COR-L47 (cell line): ENCODE measurements around the gene PRKCA.

ENCODE experiments used
- DNase-seq: peaks from one replicate; lab custom pipeline; 2025; lab: John Stamatoyannopoulos, UW

Gene PRKCA

GRCh38 chr17:66518677-66519076 is 216.3 kb downstream of the PRKCA start:
- DNase-seq, result peak; percentile 52

GRCh38 chr17:66519154-66519553 is 216.7 kb downstream of the PRKCA start:
- DNase-seq, result no peak

- no peak for DNase-seq
These were observed 218.6 kb downstream of the PRKCA start for GRCh38 chr17:66520999-66521398.

GRCh38 chr17:66522591-66523272 is 220.3 kb downstream of the PRKCA start:
- no peak for DNase-seq

- peak; percentile 5 for DNase-seq
These were observed 221.2 kb downstream of the PRKCA start for GRCh38 chr17:66523378-66524200.

- no peak for DNase-seq
These were observed 222.5 kb downstream of the PRKCA start for GRCh38 chr17:66524877-66525276.

GRCh38 chr17:66525338-66525737 is 222.9 kb downstream of the PRKCA start:
- DNase-seq, result no peak

GRCh38 chr17:66526827-66527226 is 224.4 kb downstream of the PRKCA start:
- no peak for DNase-seq

GRCh38 chr17:66527335-66527734 is 224.9 kb downstream of the PRKCA start:
- no peak for DNase-seq

GRCh38 chr17:66531851-66532295 is 229.5 kb downstream of the PRKCA start:
- no peak for DNase-seq

- no peak for DNase-seq
These were observed 231.2 kb downstream of the PRKCA start for GRCh38 chr17:66533572-66533971.

GRCh38 chr17:66533986-66534385 is 231.6 kb downstream of the PRKCA start:
- DNase-seq, result no peak

- DNase-seq, result no peak
These were observed 233.2 kb downstream of the PRKCA start for GRCh38 chr17:66535611-66536010.

GRCh38 chr17:66537502-66537901 is 235.1 kb downstream of the PRKCA start:
- DNase-seq, result no peak

- no peak for DNase-seq
These were observed 236.4 kb downstream of the PRKCA start for GRCh38 chr17:66538776-66539175.

- no peak for DNase-seq
These were observed 237.8 kb downstream of the PRKCA start for GRCh38 chr17:66540131-66540781.

GRCh38 chr17:66541461-66542128 is 239.2 kb downstream of the PRKCA start:
- no peak for DNase-seq

GRCh38 chr17:66542129-66542966 is 239.9 kb downstream of the PRKCA start:
- DNase-seq, result no peak

GRCh38 chr17:66542967-66543520 is 240.6 kb downstream of the PRKCA start:
- DNase-seq, result no peak

- no peak for DNase-seq
These were observed 241.1 kb downstream of the PRKCA start for GRCh38 chr17:66543526-66543925.

GRCh38 chr17:66545918-66546317 is 243.5 kb downstream of the PRKCA start:
- DNase-seq, result no peak
